SHP77 (cell line): ENCODE results near the gene SERINC5.
"Not testable (repeated sequence)": the region's sequence is repeated elsewhere in the genome, so short reads cannot be mapped to it uniquely, and the experiment has no call there.

Experiments used
- DNase-seq, 2 experiments: peaks; one replicate each; lab custom pipeline; 2025; lab: John Stamatoyannopoulos, UW

SERINC5 gene

GRCh38 chr5:80170117-80170535 is 85.7 kb downstream of the SERINC5 start:
- DNase-seq: no peak

- no peak for DNase-seq
These were observed 87.3 kb downstream of the SERINC5 start for GRCh38 chr5:80168388-80169028.

GRCh38 chr5:80165452-80165851 is 90.4 kb downstream of the SERINC5 start:
- DNase-seq: no peak

- DNase-seq: no peak
These were observed 94.7 kb downstream of the SERINC5 start for GRCh38 chr5:80161165-80161564.

- DNase-seq: no peak
These were observed 95.6 kb downstream of the SERINC5 start for GRCh38 chr5:80160242-80160641.

GRCh38 chr5:80159133-80159815 is 96.6 kb downstream of the SERINC5 start:
- DNase-seq: no peak

- no peak for DNase-seq
These were observed 99.7 kb downstream of the SERINC5 start for GRCh38 chr5:80156156-80156555.

GRCh38 chr5:80154749-80155148 is 101.1 kb downstream of the SERINC5 start:
- no peak for DNase-seq

- DNase-seq: not testable (repeated sequence)
These were observed 101.6 kb downstream of the SERINC5 start for GRCh38 chr5:80154289-80154688.

- DNase-seq: no peak
These were observed 102.2 kb downstream of the SERINC5 start for GRCh38 chr5:80153586-80154126.

GRCh38 chr5:80152778-80153177 is 103.1 kb downstream of the SERINC5 start:
- no peak for DNase-seq

- no peak for DNase-seq
These were observed 104.0 kb downstream of the SERINC5 start for GRCh38 chr5:80151890-80152289.

- DNase-seq: no peak
These were observed 105.1 kb downstream of the SERINC5 start for GRCh38 chr5:80150731-80151130.

- no peak for DNase-seq
These were observed 106.7 kb downstream of the SERINC5 start for GRCh38 chr5:80149161-80149609.

GRCh38 chr5:80147119-80147815 is 108.6 kb downstream of the SERINC5 start:
- no peak for DNase-seq

GRCh38 chr5:80146046-80146445 is 109.8 kb downstream of the SERINC5 start:
- DNase-seq: no peak

- DNase-seq: no peak
These were observed 112.4 kb downstream of the SERINC5 start for GRCh38 chr5:80143491-80143890.

GRCh38 chr5:80142996-80143395 is 112.9 kb downstream of the SERINC5 start:
- DNase-seq: no peak

GRCh38 chr5:80141681-80142080 is 114.2 kb downstream of the SERINC5 start:
- no peak for DNase-seq

- DNase-seq: no peak
These were observed 114.6 kb downstream of the SERINC5 start for GRCh38 chr5:80141147-80141671.

GRCh38 chr5:80140496-80140895 is 115.4 kb downstream of the SERINC5 start:
- DNase-seq: no peak

- DNase-seq: no peak
These were observed 116.3 kb downstream of the SERINC5 start for GRCh38 chr5:80139466-80139972.
